GM18858 (cell line): Measurements from ENCODE around the gene SEMA5A.

ENCODE experiments used
- ATAC-seq: cut with Tn5 transposase; IDR thresholded peaks from one replicate; pipeline ENCODE4 v1.9.1; 2021; ENCODE audit not compliant: unreplicated experiment

SEMA5A gene

GRCh38 chr5:9194509-9194908, 351.4 kb downstream of the SEMA5A start:
- ATAC-seq = no peak

GRCh38 chr5:9192266-9192665, 353.6 kb downstream of the SEMA5A start:
- ATAC-seq = no peak

- ATAC-seq = no peak
Measured at GRCh38 chr5:9189681-9190080, 356.2 kb downstream of the SEMA5A start.

GRCh38 chr5:9188956-9189355, 356.9 kb downstream of the SEMA5A start:
- ATAC-seq = no peak

GRCh38 chr5:9188131-9188530, 357.7 kb downstream of the SEMA5A start:
- no peak for ATAC-seq

GRCh38 chr5:9187614-9188013, 358.3 kb downstream of the SEMA5A start:
- no peak for ATAC-seq

GRCh38 chr5:9186069-9186468, 359.8 kb downstream of the SEMA5A start:
- no peak for ATAC-seq

- ATAC-seq = no peak
Measured at GRCh38 chr5:9183992-9184391, 361.9 kb downstream of the SEMA5A start.

GRCh38 chr5:9182899-9183695, 362.8 kb downstream of the SEMA5A start:
- ATAC-seq = no peak

GRCh38 chr5:9176641-9177040, 369.2 kb downstream of the SEMA5A start:
- no peak for ATAC-seq

- no peak for ATAC-seq
Measured at GRCh38 chr5:9174446-9174845, 371.4 kb downstream of the SEMA5A start.

- ATAC-seq = no peak
Measured at GRCh38 chr5:9173281-9174048, 372.4 kb downstream of the SEMA5A start.

GRCh38 chr5:9170026-9170425, 375.8 kb downstream of the SEMA5A start:
- ATAC-seq = no peak

GRCh38 chr5:9169557-9169902, 376.3 kb downstream of the SEMA5A start:
- ATAC-seq = no peak

GRCh38 chr5:9168791-9169556, 376.9 kb downstream of the SEMA5A start:
- no peak for ATAC-seq

- no peak for ATAC-seq
Measured at GRCh38 chr5:9166202-9167112, 379.4 kb downstream of the SEMA5A start.

GRCh38 chr5:9165546-9165945, 380.3 kb downstream of the SEMA5A start:
- ATAC-seq = no peak

- ATAC-seq = no peak
Measured at GRCh38 chr5:9160747-9161146, 385.1 kb downstream of the SEMA5A start.

GRCh38 chr5:9157811-9158210, 388.1 kb downstream of the SEMA5A start:
- ATAC-seq = no peak

GRCh38 chr5:9157020-9157419, 388.9 kb downstream of the SEMA5A start:
- no peak for ATAC-seq

GRCh38 chr5:9156282-9156681, 389.6 kb downstream of the SEMA5A start:
- peak; percentile 71 for ATAC-seq
